Measurements from ENCODE around the gene LRFN2.

The LRFN2 gene

DNA sequence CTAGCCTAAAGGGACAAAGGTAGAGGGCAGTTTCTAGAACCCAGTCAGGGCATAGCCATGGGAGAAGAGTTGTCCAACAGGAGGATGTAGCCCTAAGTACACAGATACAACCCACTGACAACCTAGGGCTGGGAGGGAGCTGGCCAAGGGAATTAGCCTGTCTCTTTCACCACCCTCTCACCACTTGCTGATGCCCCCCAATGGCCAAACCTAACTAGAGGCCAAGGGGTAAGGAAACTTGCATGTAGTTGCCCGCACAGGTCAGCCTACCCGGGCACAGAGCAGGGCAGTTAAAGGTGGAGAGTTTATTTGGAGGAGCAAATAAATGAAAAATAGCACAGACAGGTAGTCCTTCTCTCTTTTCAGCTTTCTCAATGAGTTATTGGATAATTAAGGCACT, 143.3 kb downstream of the LRFN2 start:
- FAIRE-seq: no peak

DNA sequence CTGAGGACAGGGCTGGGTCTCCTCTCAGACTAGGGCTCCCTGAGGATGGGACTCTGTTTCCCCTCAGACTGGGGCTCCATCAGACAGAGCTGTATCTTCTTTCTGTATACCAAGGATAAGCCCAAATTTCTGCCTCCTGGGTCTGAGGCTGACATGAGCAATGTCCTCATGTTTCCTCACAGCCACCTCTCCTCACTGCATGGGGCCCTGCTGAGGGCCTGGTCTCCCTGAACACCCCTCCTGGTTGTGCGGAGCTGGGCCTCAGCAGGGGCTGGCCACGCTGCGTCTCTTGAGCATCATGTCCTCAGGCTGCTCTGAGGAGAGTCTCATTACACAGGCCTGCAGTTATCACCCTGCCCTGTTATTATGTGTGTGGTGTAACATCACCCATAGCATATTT, 144.6 kb downstream of the LRFN2 start:
- FAIRE-seq: no peak

More for the DNA sequence above, 143.3 kb downstream of the LRFN2 start:
- no peak for DNase-seq (ENCODE audit: insufficient read length, low spot score)

DNA sequence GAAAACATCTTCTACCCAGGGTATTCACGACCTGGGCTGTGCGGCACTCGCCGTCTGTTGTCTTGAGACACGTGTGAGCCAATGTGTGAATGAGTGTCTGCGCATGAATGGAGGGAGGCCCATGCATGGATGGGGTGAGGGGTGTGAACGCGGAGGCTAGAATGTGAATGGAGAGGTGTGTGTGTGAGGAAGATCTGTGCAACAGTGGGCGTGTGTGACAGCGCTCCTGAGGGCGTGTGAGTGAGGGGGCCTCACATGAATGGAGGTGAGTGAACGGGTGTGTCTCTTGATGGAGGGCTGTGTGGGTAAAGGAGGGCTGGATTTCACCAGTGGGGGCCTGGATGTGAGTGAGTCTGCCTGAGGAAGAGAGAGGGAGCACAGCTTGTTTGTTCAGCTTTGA, 146.0 kb downstream of the LRFN2 start:
- DNase-seq (ENCODE audit: insufficient read length, low spot score): no peak
- no peak for FAIRE-seq

More for the DNA sequence above, 144.6 kb downstream of the LRFN2 start:
- no peak for DNase-seq (ENCODE audit: insufficient read length, low spot score)

DNA sequence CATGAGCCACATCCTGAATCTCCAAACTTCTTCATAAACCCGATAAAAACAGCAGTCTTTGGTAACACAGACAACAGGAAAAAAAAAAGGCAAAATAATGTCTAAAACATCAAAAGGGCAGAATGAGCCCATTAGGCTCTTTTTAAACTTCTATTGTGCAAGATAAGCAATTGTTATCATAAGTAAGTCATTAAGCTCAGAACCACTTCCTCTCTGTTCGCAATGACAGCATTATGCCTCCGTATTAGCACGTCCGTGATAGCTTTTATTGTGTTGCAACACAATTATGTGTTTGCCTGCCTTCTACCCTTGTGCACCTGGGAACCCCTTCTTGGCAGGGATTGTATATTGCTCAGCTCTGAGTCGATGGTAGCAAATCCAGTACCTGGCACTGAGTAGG, 147.1 kb downstream of the LRFN2 start:
- FAIRE-seq (no peak), DNase-seq (ENCODE audit: insufficient read length, low spot score) (no peak)

DNA sequence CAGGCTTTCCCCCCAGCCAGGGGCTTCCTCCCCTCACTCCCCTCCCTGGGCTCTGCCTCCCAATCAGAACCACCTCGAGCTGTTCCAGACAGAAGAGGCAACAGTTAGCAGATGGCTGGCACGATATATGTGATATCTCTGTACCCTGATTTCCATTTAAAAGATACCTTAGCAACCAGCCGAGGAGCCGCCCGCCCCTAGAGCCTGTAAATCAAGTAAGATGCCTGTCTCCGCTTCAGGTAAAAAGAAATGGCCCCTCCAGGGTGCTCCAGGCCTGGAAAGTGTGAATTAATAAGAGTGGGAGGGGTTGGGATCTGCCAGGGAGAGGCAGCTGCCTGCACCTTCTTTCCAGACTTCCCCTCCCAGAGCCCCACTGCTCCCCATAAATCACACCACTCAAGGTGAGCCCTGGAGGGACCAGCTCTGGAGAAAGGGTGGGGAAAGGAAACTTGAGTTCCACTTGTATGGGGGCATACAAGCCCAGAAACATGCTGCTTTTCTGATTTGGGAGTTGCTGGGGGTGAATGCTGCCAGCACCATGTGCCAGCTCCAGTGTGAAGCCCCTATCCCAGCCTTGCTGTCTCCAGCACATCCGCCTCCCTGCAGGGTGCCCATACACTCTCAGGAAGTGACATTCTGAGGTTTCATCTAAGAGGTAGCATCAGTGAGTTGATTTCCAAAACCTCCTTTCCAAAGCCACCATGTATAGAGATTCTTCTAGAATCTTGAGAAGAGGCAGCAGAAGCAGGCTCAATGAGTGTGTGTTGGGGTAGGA, 148.0 kb downstream of the LRFN2 start:
- FAIRE-seq (no peak), DNase-seq (ENCODE audit: insufficient read length, low spot score) (no peak)

DNA sequence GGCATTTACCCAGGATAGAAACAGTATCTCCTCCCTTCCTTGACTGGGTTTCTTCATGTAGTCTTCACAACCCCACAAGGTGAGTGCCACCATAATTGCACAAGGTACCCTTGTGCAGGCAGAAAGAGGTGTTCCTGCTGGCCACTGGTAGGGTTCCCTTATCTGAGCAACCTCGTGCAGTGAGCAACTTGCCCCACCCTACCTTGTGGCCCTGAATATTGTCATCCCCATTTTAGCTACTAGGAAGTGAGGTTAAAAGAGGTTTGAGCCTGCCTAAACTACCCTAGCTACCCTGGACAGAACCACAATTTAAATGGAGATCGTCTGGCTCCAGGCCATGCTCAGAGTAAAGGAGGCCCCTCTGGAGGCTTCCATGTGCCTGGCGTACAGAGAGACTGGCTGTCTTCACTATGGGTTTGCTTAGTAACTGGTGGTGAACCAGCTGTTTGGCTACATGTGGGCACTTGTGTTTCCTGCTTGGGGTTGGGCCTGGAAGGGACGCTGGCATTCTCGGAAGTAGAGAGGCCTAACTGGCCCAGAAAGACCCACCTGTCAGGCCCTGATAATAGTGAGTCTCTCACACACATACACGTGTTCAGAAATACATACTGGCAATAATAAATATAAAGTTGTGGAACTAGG, 148.8 kb downstream of the LRFN2 start:
- DNase-seq (ENCODE audit: insufficient read length, low spot score) (no peak), FAIRE-seq (no peak)

DNA sequence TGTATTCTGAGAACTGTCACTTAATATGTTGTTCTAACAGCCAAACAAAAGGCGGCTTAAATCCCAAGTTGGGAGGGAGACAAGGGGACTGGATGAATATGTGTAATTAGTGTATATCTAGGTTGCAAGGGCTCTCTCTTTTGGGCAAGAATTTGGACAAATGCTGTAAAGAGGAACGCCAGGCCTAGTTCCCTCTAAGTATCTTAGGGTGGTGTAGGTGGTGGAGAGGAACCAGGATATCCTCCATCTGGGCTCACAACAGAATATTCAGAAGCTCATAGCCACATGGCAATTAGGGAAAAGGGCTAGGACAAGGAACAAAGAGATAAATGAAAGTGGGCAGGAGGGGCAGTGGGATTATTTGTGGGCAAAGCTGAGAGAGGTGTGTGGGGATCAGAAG, 149.5 kb downstream of the LRFN2 start:
- no peak for DNase-seq (ENCODE audit: insufficient read length, low spot score)

DNA sequence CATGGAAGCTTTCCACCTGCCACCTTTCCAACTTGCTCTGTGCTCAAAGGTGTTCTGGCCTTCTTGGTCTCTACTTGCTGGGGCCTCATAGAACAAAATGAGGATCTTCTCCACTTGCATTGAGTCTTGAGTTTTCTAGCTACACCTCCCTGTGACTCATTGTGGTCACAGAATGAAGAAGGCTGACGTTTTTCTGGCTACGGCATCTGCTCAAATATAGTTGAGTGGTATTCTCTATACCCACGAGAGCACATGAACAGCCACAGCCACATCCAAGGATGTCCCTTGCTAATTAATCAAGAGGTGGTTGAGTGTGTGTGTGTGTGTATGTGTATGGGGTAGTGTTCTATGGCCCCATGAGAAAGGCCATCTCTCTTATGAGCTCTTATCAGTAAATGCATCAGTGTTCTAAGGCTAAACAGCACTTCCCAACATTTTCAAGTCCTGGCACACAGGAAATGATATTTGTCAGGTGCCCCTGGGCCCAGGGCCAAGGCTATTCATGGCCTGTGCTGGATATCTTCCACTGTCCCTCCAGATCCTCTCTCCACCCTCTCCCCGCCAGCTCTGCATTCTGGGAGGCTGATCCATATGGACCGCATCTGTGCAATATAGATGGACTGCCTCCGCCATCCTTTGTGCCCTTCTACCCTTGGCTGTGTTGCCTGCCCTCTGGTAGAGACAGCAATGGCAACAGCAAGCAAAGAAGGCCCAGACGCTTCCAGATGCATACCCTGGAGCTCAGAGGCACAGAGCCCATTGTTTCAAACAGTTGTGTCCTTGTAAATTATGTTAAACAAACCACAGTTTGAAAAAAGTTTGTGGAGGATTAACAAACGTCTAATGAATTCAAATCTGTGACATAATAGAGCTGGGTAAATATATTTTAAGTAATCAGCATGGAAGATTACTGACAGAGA, 150.2 kb downstream of the LRFN2 start:
- DNase-seq (ENCODE audit: insufficient read length, low spot score): no peak
- FAIRE-seq: no peak

More for the DNA sequence above, 149.5 kb downstream of the LRFN2 start:
- FAIRE-seq: no peak

DNA sequence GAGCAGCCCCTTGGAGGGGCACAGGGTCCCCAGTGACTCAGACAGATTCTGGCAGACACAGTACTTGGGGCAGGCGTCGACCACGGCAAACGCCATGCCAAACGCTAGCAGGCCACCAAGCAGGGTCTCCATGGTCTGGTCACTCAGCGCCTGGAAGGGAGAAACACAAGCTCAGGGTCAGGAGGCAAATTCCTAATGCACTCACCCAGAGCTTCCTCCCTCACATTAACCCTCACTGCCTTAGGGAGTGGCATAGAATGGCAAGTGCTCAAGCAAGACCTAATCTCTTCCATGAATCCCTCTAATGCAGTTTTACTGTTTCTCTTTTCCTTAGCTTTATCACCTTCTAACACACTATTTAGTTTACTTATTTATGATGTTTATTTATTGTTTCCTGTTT, 154.2 kb downstream of the LRFN2 start:
- FAIRE-seq: no peak
- DNase-seq (ENCODE audit: insufficient read length, low spot score): no peak

DNA sequence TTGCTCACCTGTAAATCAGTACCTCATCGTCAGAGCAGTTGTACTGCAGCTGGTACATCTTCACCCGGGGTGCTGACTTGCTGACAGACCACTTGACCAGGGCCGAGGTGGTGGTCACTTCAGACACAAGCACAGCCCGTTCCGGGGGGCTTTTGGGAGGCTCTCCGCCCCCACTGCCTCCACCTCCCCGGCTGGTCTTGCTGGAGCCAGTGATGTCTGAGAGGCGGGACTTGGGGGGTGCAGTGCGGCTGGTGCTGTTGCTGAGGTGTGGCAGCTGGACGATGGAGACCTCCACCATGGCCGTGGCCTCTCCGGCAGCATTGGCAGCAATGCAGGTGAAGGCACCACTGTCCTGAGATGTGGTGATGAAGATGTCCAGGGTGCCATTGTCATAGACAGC, 155.5 kb downstream of the LRFN2 start:
- FAIRE-seq: no peak
- DNase-seq (ENCODE audit: insufficient read length, low spot score): no peak

DNA sequence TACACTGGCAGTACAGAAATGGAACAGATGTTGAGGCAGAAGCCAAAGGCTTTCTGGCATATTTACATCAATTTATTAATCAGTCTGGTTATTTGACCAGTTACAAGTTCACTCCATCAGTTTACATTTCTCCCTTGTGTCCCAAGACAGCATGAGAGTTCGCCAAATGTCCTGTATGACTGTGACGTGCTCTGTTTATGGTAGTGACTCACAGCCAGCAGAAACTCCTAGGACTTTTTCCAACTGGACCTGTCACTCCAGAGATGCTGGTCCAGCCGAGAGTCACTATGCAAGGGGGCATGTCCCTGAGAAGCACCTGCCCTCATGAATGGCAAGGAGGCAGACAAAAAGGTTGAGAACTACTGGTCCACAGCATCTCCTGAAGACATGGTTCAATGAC, 160.0 kb downstream of the LRFN2 start:
- DNase-seq (ENCODE audit: insufficient read length, low spot score) (no peak), FAIRE-seq (no peak)

DNA sequence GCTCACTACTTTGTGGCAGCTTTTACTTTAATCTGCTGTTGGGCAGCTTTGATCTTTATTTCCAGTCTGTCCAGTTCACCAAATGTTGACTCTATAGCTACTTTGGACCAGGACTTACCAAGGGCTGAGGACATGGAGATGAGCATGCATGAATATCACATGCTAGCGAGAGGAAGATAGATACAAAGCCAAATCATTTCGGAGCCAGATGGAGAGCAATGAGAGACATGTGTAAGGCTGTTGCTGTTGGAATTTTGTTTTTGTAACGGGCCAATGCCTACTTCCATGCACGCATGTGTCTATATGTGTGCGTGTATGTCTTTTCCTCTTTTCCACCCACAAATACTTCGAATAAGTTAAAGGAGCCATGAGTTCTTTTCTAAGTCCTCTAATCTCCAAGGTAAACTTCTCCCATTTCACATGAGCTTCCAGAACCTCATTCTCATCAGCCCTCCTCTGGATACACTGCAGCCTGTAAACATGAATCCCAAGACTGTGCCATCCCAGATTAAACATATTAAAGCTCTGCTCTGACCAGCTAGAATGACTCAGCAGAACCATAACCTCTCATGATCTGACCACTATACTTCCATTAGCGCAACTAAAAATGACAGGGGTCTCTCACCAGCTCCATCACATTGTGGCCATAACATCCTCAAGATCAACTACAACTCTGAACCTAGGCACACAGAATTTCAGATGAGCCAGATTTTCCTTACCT, 160.7 kb downstream of the LRFN2 start:
- DNase-seq (ENCODE audit: insufficient read length, low spot score) (no peak), FAIRE-seq (no peak)

DNA sequence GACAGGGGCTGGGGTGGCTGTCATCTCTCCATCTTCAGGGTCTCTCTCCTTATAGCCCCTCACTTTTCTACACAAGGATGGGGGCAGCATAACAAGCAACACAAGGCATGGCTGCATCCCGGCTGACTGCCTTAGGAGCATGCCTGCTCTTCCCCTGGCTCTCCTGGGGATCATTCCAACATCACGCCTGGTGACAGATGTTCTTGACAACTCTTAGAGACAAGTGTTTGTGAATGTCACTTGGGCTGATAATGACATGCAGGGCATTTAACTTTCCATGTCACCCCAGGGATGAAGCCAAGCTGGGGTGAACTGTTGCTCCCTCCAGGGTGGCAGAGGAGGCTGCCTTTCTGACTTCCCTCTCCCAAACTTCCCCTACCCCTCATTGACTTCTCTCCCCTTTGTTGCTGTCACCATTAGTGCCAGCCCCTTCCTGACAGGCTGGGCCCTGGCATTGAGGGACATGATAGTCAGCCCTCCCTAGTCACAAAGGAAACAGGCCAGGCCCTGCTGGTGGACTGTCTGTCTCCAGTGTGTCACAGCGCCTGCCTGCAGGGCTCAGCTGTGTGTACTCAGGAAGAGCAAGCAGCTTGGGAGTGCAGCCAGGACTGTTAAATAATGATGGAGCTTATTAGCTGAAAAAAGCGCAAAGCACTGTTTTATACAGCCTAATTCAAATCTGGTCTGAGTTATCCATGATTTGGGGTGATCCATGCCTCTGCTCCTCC, 161.8 kb downstream of the LRFN2 start:
- DNase-seq (ENCODE audit: insufficient read length, low spot score) (no peak), FAIRE-seq (no peak)

DNA sequence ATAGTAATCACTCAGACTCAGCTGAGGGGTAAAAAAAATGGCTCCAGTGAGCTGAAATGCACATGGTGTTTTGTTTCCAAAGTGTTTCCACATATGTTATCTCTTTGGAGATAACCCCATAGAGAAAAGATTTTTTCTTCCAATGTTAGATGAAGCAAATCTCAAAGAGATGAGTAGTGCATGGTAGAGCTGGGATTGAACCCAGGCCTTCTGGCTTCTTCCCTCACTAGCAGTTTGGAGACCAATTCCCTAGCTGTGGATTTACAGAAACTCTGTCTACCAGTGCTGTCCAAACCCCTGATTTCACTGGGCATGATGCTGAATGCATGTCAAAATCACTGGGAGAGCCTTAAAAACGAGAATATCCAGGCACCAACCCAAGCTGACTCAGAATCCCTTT, 165.1 kb downstream of the LRFN2 start:
- DNase-seq (ENCODE audit: insufficient read length, low spot score) (no peak), FAIRE-seq (no peak)

DNA sequence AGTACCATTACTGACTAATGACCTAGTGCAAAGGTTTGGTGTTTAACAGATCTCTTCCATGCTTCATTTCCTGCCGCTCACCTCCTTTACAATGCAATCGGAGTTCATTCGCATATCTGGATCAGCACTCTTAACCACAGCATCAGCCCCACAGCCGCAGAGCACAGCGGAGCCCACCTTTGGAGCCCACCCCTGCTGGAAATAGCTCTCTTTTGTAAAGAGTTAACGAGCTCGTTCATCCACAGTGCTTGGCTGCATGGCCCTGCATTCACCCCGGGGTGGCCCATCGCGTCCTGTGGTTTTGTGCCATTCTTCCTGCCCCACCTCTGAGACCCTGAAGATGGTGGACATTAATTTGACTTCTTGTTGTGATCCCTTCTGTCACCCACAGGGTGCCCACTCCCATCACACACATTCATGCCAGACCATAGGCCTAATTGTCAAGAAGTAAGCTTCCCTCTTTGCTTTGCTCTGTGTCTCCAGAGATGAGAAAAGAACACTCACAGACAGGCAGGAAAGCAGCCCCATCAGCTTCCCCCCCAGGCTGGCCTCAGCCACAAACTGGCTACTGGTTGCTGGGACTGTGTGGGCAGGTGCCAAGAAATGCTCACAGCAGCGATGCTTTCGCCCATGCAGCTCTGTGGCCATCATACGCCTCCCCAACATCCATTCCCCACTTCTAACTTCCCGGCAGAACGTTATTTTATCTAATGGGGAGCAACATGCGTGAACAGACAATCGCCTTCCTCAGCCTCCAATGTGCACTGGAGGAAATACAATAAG, 167.0 kb downstream of the LRFN2 start:
- no peak for DNase-seq (ENCODE audit: insufficient read length, low spot score)
- FAIRE-seq: no peak

DNA sequence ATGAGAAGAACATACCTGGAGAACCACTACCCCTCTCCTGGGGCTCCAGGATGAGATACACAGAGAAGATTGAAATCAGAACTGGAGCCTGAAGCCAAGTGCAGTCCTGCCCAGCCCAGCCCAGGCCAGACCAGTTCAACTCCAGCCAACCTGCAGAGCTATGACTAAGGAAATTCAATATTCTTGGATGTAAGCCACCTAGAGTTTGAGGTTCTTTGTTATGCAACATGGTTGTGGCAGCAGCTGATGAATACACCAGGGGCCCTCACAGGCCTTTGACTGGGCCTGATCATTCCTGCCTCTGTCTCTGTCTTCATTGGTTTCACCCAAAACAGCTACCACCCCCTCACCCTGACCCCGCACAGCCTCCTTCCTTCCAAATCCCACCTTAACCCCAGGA, 167.8 kb downstream of the LRFN2 start:
- no peak for DNase-seq (ENCODE audit: insufficient read length, low spot score)

DNA sequence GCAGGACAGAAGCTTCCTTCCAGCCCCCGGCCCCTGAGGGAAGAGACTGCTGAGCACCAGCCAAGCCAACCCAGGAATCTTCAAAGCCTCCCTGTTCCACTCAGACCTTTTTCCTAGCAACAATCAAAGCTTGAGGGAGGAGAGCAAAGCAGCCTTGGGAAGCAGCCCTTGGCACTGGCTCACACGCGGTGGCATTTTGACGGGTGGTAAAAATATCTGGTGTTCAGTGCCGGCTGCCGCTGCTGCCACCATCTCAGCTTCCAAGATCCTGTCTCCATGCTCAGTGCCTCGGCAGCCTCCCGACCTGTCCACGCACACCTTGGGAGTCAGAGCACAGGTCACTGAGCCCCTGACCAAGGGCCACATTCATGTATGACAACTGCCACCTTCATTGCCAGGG, 170.1 kb downstream of the LRFN2 start:
- DNase-seq (ENCODE audit: insufficient read length, low spot score) (no peak), FAIRE-seq (no peak)

More for the DNA sequence above, 167.8 kb downstream of the LRFN2 start:
- FAIRE-seq: no peak

DNA sequence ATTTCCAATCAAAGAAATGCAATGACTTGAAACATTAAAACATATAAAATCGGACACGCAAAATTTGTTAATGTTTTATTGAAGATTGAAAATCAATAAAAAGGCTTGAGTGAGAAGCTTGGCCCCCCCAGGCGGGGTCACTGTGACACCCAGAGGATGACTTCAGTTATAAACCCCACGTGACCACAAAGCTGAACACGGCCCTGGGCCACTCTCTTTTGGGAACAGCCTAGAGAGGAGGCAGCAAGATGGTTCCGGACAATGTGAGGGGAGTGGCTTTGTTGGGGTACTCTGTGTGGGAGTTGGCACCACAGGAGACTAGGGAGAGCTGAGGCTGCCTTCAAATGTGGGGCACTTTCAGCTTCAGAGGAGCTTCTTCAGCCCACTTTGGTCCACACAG, 172.5 kb downstream of the LRFN2 start:
- FAIRE-seq: no peak
- no peak for DNase-seq (ENCODE audit: insufficient read length, low spot score)

DNA sequence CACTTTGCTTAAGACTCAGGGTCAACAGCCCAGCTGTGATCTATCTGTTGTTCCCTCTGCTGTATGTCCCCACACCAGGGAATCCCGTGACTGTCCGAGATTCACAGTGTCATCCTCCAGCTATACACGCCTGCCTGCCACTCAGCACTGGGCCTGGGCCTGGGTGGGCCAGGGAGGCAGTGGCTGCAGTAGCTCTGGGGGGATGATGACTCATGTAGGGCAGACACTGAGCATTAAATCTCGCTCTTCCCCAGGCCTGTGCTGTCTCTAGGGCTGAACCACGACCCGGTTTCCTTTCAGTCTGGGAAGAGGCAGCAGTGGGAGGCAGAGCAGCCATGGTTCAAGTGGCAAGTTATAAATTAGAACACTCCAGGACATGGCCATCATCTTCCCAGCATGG, 173.9 kb downstream of the LRFN2 start:
- FAIRE-seq (no peak), DNase-seq (ENCODE audit: insufficient read length, low spot score) (no peak)

Measured in GM19239 (cell line).